GM08714 (cell line): Measurements from ENCODE around the gene KLF2.
A peak's percentile ranks its signal among the peaks of the same experiment; 100 is the strongest.
"Not testable (repeated sequence)": the region's sequence is repeated elsewhere in the genome, so short reads cannot be mapped to it uniquely, and the experiment has no call there.

Experiments used
- H3K4me3 ChIP-seq: fragments of 200-500 bp; sonication (Bioruptor generic); 2 replicates; pipeline ENCODE4 v1.5.1; 2014; ENCODE audit warnings: mild to moderate bottlenecking, low read length, inconsistent platforms
- ZNF274 ChIP-seq: IDR thresholded peaks from 2 replicates; pipeline ENCODE4 v1.6.1; 2012; ENCODE audit warnings: mild to moderate bottlenecking, low read depth, low read length

Gene KLF2

DNA sequence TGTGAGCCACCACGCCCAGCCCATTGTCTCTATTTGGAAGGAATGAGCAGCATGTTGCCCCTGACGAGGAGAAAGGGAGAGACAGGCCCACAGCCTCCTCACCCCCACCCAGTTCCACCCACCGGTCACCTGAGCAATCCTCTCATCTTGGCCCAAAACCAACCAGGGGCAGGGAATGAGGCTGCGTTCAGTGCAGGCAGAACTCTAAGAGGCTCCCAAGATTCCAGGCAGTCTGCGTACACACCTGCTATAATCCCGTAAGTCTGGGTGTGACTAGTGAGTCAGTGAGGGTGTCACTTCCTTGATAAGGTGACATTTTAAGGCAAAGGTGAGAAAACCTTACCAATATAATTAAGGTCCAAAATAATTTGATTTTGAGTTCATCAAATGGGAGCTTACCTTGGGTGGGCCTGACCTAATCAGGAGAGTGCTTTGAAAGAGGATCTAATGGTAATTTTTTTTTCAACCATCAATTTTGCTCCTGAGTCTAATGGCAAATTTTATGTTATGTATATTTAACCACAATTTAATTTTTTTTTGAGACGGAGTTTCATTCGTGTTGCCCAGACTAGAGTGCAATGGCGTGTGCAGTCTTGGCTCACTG is 26.9 kb upstream of the KLF2 start:
- TF ChIP-seq ZNF274, result no peak
- no peak overlapping the region for H3K4me3 ChIP-seq

DNA sequence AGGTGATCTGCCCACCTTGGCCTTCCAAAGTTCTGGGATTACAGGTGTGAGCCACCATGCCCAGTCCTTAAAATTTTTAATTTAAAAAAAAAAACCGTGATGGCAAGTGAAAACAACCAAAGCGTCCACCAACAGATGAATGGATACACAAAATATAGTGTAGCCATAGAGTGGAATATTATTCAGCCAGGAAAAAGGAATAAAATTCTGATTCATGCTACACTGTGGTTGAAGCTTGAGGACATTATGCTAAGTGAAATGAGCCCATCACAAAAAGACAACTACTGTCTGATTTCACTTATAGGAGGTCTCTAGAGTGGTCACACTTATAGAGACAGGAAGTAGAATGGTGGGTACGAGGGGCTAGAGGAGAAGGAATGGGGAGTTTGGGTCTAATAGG is 26.3 kb upstream of the KLF2 start:
- TF ChIP-seq ZNF274, result no peak
- no peak overlapping the region for H3K4me3 ChIP-seq

DNA sequence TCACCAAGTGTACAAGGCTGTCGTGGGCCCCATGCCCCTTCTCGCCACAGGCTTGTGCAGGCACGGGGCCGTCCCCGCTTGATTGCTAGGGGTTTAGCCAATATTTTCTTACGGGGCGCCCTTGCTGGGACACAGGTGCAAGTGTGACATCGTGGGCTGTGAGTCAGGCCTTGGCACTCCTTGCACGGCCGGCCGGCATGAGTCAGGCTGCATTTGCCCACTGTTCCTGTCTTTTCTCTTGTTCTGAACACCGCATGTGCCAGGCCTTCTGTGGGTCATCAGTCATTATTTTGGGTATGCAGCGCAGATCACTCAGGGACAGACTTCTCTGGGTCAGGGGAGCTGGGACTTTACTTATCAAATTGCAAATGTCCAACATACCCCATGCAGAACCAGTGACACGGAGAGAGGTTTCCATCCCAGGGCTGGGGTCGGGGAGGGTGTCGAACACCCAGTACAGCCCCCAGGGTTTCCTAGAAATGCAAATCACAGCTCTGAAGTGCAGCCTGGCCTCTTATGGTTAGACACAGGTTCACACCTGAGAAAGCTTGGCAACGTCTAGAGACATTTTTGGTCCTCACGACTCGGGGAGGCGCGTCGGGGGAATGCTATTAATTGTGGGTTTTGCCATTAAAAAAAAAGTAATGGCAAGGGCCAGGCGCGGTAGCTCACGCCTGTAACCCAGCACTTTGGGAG is 22.5 kb upstream of the KLF2 start:
- TF ChIP-seq ZNF274, result no peak
- no peak overlapping the region for H3K4me3 ChIP-seq

DNA sequence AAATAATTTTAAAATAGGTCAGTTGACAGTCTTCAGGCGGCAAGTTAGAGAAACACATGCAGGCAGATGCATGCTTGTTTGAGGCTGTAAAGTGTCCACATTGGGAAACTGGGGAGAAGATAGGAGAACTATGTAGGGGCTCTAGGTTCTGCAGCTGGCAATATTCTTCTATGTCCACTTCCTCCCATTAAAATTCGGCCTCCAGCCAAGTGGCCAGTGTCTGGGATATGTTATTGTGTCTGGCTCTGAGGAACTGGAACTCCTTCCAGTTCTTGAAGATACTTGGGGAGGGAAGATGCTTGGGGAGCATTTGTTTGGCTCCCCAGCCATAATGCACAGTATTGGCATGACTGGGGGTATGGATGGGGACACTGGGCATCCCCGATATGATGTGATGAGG is 20.9 kb upstream of the KLF2 start:
- no peak for TF ChIP-seq ZNF274

DNA sequence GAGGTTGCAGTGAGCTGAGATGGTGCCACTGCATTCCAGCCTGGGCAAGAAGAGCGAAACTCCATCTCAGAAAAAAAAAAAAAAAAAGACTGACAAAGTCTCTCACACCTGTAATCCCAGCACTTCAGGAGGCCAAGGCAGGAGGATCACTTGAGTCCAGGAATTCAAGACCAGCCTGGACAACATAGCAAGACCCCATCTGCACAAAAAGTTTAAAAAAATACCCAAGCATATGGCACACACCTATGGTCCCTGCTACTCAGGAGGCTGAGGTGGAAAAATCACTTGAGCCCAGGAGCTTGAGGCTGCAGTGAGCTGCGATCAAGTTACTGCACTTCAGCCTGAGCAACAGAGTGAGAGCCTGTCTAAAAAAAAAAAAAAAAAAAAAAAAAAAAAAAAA is 20.1 kb upstream of the KLF2 start:
- not testable (repeated sequence) for H3K4me3 ChIP-seq

More for the DNA sequence above, 20.9 kb upstream of the KLF2 start:
- no peak overlapping the region for H3K4me3 ChIP-seq

DNA sequence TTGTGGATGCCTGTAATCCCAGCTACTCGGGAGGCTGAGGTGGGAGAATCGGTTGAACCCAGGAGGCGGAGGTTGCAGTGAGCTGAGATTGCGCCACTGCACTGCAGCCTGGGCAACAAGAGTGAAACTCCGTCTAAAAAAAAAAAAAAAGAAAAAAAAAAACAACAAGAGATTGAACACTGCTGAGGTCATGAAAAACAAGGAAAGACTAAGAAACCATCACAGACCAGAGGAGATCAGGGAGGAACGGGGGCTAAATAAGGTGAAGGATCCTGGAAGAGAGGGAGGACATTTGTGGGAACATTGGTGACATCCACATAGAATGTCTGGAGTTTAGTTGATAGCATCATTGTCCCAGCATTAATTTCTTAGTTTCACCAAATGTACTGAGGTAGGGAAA is 19.6 kb upstream of the KLF2 start:
- not testable (repeated sequence) for H3K4me3 ChIP-seq

DNA sequence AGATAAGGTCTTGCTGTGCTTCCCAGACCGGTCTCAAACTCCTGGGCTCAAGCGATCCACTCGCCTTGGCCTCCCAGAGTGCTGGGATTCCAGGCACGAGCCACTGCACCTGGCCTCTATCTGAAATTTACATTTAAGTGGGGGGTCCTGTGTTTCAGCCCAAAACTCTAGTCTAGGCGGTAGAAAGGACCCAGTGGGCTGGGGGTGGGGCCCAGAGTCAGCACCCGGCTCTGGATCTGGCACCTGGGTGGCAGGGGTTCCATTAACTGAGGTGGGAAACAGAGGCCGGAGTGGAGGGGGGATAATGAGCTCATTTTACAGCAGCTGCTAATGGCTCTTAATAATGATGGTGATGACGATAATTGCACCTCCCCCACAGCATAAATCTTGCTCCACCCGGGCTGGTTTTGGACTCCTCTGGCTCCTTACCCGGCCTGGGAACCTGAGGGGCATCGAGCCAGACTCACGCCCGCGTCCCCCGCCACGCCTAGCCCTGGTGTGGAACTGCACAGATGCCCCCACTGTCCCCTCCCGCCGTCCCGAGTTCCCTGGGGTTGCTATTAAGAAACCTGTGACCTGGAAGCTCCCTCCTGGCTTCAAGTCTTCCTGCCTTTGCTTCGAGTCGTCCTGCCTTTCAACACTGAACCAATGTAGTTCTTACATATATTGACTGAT is 17.8 kb upstream of the KLF2 start:
- no peak overlapping the region for H3K4me3 ChIP-seq

DNA sequence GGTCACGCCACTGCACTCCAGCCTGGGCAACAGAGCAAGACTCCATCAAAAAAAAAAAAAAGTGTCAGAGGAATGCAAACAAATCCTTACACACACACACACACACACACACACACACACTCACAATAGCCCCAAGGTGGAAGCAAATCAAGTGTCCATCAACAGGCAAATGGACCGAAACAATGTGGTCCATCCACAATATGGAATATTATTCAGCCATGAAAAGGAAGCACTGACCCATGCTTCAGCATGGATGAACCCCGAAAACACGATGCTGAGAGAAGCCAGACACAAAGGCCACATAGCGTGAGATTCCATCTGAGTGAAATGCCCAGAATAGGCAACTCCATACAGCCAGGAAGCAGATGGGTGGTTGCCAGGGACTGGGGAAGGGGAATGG is 16.5 kb upstream of the KLF2 start:
- no peak overlapping the region for H3K4me3 ChIP-seq
- no peak for TF ChIP-seq ZNF274

More for the DNA sequence above, 17.8 kb upstream of the KLF2 start:
- TF ChIP-seq ZNF274, result no peak

DNA sequence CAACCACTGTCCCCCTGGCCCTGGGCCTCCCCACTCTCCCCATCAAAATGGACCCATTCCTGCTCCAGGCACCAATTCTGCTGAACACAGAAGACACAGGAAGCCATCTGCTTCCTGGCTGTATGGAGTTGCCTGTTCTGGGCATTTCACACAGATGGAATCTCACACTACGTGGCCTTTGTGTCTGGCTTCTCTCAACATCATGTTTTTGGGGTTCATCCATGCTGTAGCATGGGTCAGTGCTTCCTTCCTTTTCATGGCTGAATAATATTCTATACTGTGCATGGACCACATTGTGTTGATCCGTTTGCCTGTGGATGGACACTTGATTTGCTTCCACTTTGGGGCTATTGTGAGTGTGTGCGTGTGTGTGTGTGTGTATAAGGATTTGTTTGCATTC is 15.0 kb upstream of the KLF2 start:
- TF ChIP-seq ZNF274, result no peak
- no peak overlapping the region for H3K4me3 ChIP-seq

DNA sequence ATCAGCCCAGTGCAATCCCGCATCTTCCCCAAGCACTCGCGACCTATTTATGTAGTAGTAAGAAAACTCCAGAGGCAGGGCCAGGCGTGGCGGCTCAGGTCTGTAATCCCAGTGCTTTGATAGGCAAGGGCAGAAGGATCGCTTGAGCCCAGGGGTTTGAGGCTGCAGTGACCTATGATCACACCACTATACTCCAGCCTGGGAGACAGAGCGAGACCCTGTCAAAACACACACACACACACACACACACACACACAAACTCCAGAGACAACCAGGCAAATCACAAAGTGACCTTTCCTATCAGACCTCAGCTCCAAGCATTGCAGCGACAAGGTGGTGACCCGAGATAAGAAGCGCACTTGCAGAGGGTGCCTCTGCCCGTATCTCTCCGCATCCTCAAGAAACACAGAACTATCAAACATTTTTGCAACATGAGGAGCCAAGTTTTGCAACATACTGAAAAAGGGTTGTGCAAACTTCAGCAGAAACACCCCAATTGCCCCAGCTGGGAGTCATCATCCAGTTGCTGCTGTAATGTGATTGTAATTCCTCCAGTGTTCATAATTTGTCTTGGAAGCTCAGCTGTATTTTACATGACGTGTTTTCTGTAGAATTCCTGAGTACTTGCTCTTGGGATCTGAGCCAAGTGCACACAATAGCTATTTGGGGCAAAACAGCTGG is 8.7 kb upstream of the KLF2 start:
- H3K4me3 ChIP-seq, result no peak overlapping the region
- no peak for TF ChIP-seq ZNF274

DNA sequence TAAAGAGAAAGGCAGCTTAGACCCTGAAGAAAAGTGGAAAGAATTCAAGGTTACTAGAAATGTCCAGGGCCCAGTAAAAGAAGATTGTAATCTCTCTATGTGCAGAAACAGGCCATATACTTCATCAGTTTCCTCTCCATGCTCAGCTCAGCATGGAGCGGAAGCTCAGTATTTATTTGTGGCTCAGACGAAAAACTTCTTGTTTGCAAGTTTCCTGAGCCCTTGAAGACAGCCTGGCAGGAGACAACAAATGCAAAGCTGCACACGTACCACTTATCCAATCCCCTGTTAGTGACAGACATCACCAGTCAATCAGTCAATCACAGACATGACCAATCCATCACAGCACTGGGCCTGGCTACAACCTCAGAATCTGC is 8.1 kb upstream of the KLF2 start:
- no peak for TF ChIP-seq ZNF274
- H3K4me3 ChIP-seq, result no peak overlapping the region

DNA sequence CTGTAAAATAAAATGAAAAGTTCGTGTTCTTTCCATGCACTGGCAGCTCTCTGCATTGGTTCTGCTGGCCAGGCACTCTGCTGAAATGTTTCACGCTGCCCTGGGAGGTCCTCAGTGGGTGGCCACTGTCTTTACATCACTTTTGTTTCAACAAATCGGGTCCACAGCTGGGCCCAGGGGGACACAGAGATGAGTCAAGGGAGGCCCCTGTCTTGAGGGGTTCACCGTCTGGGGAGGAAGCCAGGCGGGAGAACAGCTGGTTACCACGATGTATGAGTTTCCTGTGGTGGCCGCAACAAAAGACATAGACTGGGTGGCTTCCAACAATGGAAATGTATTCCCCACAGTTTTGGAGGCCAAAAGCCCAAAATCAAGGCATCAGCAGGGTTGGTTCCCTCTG is 5.1 kb upstream of the KLF2 start:
- TF ChIP-seq ZNF274, result no peak
- no peak overlapping the region for H3K4me3 ChIP-seq

DNA sequence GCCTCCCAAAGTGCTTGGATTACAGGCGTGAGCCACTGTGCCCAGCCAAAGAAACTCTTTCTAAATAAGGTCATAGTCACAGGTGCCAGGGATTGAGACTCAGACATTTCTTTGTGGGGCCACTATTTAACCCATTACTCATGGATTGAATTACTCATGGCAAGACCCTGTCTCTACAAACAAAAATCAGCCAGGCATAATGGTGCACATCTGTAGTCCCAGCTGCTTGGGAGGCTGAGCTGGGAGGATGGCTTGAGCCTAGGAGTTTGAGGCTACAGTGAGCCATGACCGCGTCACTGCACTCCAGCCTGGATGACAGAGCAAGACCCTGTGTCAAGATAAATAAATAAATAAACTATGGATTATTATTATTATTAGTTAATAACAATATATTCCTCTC is 3.6 kb upstream of the KLF2 start:
- no peak overlapping the region for H3K4me3 ChIP-seq
- TF ChIP-seq ZNF274, result no peak

DNA sequence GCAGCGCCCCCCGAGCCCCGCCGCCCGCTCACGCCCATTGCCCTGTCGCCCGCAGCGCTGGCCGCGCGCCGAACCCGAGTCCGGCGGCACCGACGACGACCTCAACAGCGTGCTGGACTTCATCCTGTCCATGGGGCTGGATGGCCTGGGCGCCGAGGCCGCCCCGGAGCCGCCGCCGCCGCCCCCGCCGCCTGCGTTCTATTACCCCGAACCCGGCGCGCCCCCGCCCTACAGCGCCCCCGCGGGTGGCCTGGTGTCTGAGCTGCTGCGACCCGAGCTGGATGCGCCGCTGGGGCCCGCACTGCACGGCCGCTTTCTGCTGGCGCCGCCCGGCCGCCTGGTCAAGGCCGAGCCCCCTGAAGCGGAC is 518 bp downstream of the KLF2 start:
- TF ChIP-seq ZNF274, result no peak
- peak overlapping the region; percentile 56; the same call in 1 of the 2 replicates for H3K4me3 ChIP-seq

DNA sequence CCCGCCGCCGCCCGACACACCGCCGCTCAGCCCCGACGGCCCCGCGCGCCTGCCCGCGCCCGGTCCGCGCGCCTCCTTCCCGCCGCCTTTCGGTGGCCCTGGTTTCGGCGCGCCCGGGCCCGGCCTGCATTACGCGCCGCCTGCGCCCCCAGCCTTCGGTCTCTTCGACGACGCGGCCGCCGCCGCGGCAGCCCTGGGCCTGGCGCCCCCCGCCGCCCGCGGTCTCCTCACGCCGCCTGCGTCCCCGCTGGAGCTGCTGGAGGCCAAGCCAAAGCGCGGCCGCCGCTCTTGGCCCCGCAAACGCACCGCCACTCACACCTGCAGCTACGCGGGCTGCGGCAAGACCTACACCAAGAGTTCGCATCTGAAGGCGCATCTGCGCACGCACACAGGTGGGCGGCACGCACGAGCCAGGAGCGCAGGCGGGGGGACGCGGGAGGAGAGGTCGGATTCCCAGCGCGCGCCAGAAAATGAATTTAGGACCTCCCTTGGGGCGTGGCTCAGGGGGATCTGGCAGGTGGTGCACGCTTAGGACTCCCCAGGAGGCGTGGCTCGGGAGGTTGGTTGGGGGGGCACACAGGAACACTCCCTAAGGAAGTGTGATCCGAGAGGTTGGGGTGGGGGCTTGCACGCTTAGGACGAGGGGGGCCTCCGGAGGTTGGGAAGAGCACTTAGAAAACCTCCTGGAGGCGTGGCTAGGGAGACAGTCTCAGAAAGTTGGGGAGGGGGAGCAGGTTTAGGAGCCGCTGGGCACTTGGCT is 1.2 kb downstream of the KLF2 start:
- no peak for TF ChIP-seq ZNF274
- peak overlapping the region; percentile 56; the same call in 1 of the 2 replicates for H3K4me3 ChIP-seq
